ENCODE measurements around the gene PRKAR2A.

DNA sequence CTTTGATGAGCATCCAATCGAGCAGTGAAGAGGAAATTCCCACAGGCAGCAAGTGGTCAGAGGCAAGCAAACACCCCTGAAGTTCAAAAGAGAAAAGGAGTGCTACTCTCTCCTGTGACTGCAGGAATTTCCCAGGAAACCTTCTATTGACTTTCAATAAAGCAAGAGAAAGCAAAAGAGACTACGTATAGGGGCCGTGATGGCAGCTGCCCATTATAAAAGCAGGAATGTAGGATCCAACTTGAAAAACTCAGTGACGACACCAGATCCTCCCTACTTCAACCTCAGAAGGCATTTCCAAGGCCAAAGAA is 77.5 kb downstream of the PRKAR2A start:
- TF ChIP-seq POLR2AphosphoS5 (IDR thresholded peaks at IDR 0.05; ENCODE audit: low read depth), result no peak
- TF ChIP-seq EZH2 (IDR thresholded peaks at IDR 0.05; ENCODE audit: low read depth, unreplicated experiment), result no peak
- TF ChIP-seq STAT1 (IDR thresholded peaks at IDR 0.05; ENCODE audit: unreplicated experiment), result no peak
- TF ChIP-seq CREB1 (CRISPR knock-in tag; IDR thresholded peaks at IDR 0.05; ENCODE audit: low read depth), result no peak
- TF ChIP-seq, protein P1, sequence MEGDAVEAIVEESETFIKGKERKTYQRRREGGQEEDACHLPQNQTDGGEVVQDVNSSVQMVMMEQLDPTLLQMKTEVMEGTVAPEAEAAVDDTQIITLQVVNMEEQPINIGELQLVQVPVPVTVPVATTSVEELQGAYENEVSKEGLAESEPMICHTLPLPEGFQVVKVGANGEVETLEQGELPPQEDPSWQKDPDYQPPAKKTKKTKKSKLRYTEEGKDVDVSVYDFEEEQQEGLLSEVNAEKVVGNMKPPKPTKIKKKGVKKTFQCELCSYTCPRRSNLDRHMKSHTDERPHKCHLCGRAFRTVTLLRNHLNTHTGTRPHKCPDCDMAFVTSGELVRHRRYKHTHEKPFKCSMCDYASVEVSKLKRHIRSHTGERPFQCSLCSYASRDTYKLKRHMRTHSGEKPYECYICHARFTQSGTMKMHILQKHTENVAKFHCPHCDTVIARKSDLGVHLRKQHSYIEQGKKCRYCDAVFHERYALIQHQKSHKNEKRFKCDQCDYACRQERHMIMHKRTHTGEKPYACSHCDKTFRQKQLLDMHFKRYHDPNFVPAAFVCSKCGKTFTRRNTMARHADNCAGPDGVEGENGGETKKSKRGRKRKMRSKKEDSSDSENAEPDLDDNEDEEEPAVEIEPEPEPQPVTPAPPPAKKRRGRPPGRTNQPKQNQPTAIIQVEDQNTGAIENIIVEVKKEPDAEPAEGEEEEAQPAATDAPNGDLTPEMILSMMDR (conservative IDR thresholded peaks at IDR 0.05; ENCODE audit: low read depth in 2 of 2), result no peak
- TF ChIP-seq, protein P2, sequence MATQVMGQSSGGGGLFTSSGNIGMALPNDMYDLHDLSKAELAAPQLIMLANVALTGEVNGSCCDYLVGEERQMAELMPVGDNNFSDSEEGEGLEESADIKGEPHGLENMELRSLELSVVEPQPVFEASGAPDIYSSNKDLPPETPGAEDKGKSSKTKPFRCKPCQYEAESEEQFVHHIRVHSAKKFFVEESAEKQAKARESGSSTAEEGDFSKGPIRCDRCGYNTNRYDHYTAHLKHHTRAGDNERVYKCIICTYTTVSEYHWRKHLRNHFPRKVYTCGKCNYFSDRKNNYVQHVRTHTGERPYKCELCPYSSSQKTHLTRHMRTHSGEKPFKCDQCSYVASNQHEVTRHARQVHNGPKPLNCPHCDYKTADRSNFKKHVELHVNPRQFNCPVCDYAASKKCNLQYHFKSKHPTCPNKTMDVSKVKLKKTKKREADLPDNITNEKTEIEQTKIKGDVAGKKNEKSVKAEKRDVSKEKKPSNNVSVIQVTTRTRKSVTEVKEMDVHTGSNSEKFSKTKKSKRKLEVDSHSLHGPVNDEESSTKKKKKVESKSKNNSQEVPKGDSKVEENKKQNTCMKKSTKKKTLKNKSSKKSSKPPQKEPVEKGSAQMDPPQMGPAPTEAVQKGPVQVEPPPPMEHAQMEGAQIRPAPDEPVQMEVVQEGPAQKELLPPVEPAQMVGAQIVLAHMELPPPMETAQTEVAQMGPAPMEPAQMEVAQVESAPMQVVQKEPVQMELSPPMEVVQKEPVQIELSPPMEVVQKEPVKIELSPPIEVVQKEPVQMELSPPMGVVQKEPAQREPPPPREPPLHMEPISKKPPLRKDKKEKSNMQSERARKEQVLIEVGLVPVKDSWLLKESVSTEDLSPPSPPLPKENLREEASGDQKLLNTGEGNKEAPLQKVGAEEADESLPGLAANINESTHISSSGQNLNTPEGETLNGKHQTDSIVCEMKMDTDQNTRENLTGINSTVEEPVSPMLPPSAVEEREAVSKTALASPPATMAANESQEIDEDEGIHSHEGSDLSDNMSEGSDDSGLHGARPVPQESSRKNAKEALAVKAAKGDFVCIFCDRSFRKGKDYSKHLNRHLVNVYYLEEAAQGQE (IDR thresholded peaks at IDR 0.05; ENCODE audit: unreplicated experiment), result no peak
- TF ChIP-seq JUNB (IDR thresholded peaks at IDR 0.05; ENCODE audit: unreplicated experiment), result no peak
- TF ChIP-seq, protein P3, sequence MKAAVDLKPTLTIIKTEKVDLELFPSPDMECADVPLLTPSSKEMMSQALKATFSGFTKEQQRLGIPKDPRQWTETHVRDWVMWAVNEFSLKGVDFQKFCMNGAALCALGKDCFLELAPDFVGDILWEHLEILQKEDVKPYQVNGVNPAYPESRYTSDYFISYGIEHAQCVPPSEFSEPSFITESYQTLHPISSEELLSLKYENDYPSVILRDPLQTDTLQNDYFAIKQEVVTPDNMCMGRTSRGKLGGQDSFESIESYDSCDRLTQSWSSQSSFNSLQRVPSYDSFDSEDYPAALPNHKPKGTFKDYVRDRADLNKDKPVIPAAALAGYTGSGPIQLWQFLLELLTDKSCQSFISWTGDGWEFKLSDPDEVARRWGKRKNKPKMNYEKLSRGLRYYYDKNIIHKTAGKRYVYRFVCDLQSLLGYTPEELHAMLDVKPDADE (IDR thresholded peaks at IDR 0.05), result no peak
- no peak for TF ChIP-seq EZH2phosphoT487 (IDR thresholded peaks at IDR 0.05; ENCODE audit: unreplicated experiment)
- TF ChIP-seq ZNF331 (CRISPR knock-in tag; IDR thresholded peaks at IDR 0.05; ENCODE audit: low read depth), result no peak
- no peak for TF ChIP-seq ZNF114 (CRISPR knock-in tag; IDR thresholded peaks at IDR 0.05)
